HFFc6 (cell line): ENCODE measurements around the gene SPIN1. TPM values are rescaled to one million over a fixed set of nuclear protein-coding genes. Genes with fewer than 3 reads are reported as not detected.
"Not testable (repeated sequence)": the region's sequence is repeated elsewhere in the genome, so short reads cannot be mapped to it uniquely, and the experiment has no call there.

Experiments
- DNase-seq: peaks from one replicate; pipeline ENCODE4 v3.0.0-alpha.2; 2018
- H3K27ac Mint-ChIP-seq: 2 replicates; pipeline ENCODE4 v1.8.0; 2020; ENCODE audit warnings: mild to moderate bottlenecking, mixed read lengths
- H3K27me3 Mint-ChIP-seq: 2 replicates; pipeline ENCODE4 v1.8.0; 2021; ENCODE audit warnings: mild to moderate bottlenecking, moderate library complexity, mixed read lengths; ENCODE audit not compliant: insufficient read depth
- H3K36me3 Mint-ChIP-seq: 2 replicates; pipeline ENCODE4 v1.8.0; 2021; ENCODE audit warnings: low read depth, mixed read lengths
- H3K4me1 Mint-ChIP-seq: 2 replicates; pipeline ENCODE4 v1.8.0; 2020; ENCODE audit warnings: low read depth, mixed read lengths
- H3K4me3 Mint-ChIP-seq: 2 replicates; pipeline ENCODE4 v1.8.0; 2020; ENCODE audit warnings: mild to moderate bottlenecking, moderate library complexity, mixed read lengths
- H3K9me3 Mint-ChIP-seq: 2 replicates; pipeline ENCODE4 v1.8.0; 2020; ENCODE audit warnings: mild to moderate bottlenecking, mixed read lengths
- long read RNA-seq: library from polyadenylated mRNA; unstranded; transcript quantifications from one replicate; pipeline ENCODE4 v2.0.0, GENCODE V29; 2019
- total RNA-seq, 6 experiments: library from RNA; stranded (reverse); fragmentation: NEBNext Ultra II Directional; extraction: Animal tissue kit (Norgen Biotek cat#: 25700); gene quantifications; 2 replicates in 1 of 6; 3 replicates in 5 of 6; pipeline ENCODE4 v1.2.3, GENCODE V29; 2021
- TF ChIP-seq, protein P1 (sequence below): fragments of 200-600 bp; sonication (generic); IDR thresholded peaks from 2 replicates; pipeline ENCODE4 v1.5.0; 2021; ENCODE audit warnings: antibody characterized with exemption, mild to moderate bottlenecking

The SPIN1 gene
- total RNA-seq, result 100 to 1,000 TPM in 5 of 6 experiments, 10 to 100 TPM in 1; 97.2 to 131 (median 119) TPM
- long read RNA-seq, full-length matches to known transcripts, result 13 of 39 reads
- long read RNA-seq, partial matches to known transcripts, result 1 of 39 reads
- long read RNA-seq, other reads (novel, unspliced or antisense), result 25 of 39 reads

DNA sequence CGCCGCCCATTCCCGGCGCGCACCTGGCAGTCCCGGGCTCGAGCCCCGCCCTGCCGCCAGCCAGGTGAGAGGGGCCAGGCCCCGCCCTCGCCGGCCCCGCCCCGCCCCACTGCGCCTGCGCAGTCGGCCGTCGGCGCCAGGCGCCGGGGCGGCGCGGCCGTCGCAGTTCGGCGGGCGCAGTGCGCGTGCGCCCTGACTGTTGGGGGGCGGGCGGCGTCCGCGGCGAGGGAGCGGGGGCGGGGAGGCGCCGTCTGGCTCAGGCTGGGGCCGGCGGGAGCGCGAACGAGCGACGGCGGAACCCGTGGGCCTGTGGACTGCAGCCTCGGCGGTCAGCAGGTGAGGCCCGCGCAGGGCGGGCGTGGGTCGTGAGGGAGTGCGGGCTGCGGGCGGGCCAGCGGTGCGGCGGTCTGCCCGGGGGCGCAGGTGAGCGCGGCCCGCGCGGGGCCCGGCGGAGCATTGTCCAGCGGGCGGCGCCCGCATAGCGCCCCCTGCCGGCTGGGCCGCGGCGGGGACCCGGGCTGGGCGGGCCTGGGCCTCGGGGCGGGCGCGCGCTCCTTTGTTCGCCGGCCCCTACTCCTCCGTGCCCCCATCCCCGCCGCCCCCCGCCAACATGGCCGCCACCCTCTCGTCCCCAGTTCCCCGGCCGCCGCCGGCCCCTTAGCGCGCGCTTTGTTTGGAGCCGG is at the start of gene SPIN1:
SPIN1 (plus strand) TSS at position 242 of the 683 bp plus-strand sequence. CDS start 38,096 bp downstream, outside the sequence.
- TF ChIP-seq, protein P1, sequence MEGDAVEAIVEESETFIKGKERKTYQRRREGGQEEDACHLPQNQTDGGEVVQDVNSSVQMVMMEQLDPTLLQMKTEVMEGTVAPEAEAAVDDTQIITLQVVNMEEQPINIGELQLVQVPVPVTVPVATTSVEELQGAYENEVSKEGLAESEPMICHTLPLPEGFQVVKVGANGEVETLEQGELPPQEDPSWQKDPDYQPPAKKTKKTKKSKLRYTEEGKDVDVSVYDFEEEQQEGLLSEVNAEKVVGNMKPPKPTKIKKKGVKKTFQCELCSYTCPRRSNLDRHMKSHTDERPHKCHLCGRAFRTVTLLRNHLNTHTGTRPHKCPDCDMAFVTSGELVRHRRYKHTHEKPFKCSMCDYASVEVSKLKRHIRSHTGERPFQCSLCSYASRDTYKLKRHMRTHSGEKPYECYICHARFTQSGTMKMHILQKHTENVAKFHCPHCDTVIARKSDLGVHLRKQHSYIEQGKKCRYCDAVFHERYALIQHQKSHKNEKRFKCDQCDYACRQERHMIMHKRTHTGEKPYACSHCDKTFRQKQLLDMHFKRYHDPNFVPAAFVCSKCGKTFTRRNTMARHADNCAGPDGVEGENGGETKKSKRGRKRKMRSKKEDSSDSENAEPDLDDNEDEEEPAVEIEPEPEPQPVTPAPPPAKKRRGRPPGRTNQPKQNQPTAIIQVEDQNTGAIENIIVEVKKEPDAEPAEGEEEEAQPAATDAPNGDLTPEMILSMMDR, result peak; percentile 72
- H3K36me3 Mint-ChIP-seq, result peaks cover 33% of the 10 kb centered on the region
- H3K27me3 Mint-ChIP-seq, result peaks cover 4% of the 10 kb centered on the region
- peaks cover 49% of the 10 kb centered on the region for H3K4me1 Mint-ChIP-seq
- H3K9me3 Mint-ChIP-seq, result no peaks in the 10 kb centered on the region
- peak; percentile 42 for DNase-seq
- peak within 1 kb of the TSS; percentile 99 for H3K4me3 Mint-ChIP-seq
- peak within 1 kb of the TSS; percentile 95 for H3K27ac Mint-ChIP-seq

GRCh38 chr9:88339317-88339716 is 48.9 kb upstream of the SPIN1 start:
- H3K4me1 Mint-ChIP-seq, result peaks cover 23% of the 10 kb centered on the region
- no peak overlapping the region for H3K4me3 Mint-ChIP-seq
- TF ChIP-seq, protein P1, result no peak
- H3K9me3 Mint-ChIP-seq, result no peaks in the 10 kb centered on the region
- no peak overlapping the region for H3K27ac Mint-ChIP-seq
- no peak for DNase-seq
- H3K36me3 Mint-ChIP-seq, result no peaks in the 10 kb centered on the region
- H3K27me3 Mint-ChIP-seq, result no peaks in the 10 kb centered on the region; the same call in none of the 2 replicates

- Mint-ChIP-seq H3K9me3 (no peaks in the 10 kb centered on the region), H3K27me3 (peaks cover 3% of the 10 kb centered on the region), H3K4me3 (no peak overlapping the region), H3K4me1 (peaks cover 30% of the 10 kb centered on the region), H3K27ac (no peak overlapping the region), H3K36me3 (no peaks in the 10 kb centered on the region)
- TF ChIP-seq, protein P1, result no peak
- no peak for DNase-seq
Measured at GRCh38 chr9:88342246-88342645, 46.0 kb upstream of the SPIN1 start.

GRCh38 chr9:88344013-88344412 is 44.2 kb upstream of the SPIN1 start:
- Mint-ChIP-seq H3K27ac (no peak overlapping the region), H3K4me1 (peaks cover 24% of the 10 kb centered on the region), H3K4me3 (no peak overlapping the region), H3K9me3 (no peaks in the 10 kb centered on the region), H3K36me3 (no peaks in the 10 kb centered on the region), H3K27me3 (peaks cover 5% of the 10 kb centered on the region)
- no peak for DNase-seq
- TF ChIP-seq, protein P1, result no peak

DNA sequence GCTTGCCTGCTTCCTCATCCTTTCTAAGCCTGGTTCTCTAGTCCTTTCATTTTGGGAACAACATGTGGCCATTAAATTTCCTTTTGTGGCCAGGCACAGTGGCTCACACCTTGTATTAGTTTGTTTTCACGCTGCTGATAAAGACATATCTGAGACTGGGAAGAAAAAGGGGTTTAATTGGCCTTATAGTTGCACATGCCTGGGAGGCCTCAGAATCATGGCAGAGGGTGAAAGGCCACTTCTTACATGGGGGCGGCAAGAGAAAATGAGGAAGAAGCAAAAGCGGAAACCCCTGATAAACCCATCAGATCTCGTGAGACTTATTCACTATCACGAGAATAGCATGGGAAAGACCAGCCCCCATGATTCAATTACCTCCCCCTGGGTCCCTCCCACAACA is 37.9 kb upstream of the SPIN1 start:
- DNase-seq, H3K9me3 Mint-ChIP-seq, H3K27me3 Mint-ChIP-seq, H3K4me3 Mint-ChIP-seq, H3K36me3 Mint-ChIP-seq, H3K27ac Mint-ChIP-seq, H3K4me1 Mint-ChIP-seq: not testable (repeated sequence)

DNA sequence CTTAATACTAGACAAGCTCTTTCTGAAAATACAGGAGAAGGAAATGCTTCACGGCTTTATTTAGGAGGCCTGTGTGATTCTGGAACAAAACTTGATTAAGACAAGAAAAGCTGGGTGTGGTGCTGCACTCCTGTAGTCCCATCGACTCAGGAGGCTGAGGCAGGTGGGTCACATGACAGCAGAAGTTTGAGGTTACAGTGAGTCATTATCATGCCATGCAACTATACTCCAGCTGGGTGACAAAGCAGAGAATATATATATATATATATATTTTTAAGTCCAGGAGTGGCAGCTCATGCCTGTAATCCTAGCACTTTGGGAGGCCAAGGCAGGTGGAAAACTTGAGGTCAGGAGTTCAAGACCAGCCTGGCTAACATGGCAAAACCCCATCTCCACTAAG is 33.1 kb upstream of the SPIN1 start:
- TF ChIP-seq, protein P1, result no peak
- no peak overlapping the region for H3K27ac Mint-ChIP-seq
- no peaks in the 10 kb centered on the region; the same call in 1 of the 2 replicates for H3K27me3 Mint-ChIP-seq
- no peak overlapping the region for H3K4me3 Mint-ChIP-seq
- H3K36me3 Mint-ChIP-seq, result no peaks in the 10 kb centered on the region
- H3K9me3 Mint-ChIP-seq, result peaks cover 7% of the 10 kb centered on the region
- peaks cover 5% of the 10 kb centered on the region; the same call in 1 of the 2 replicates for H3K4me1 Mint-ChIP-seq
- peak; percentile 24 for DNase-seq

- not testable (repeated sequence) for H3K27ac Mint-ChIP-seq, H3K4me1 Mint-ChIP-seq, H3K4me3 Mint-ChIP-seq, H3K27me3 Mint-ChIP-seq, H3K9me3 Mint-ChIP-seq, H3K36me3 Mint-ChIP-seq, DNase-seq
Measured at GRCh38 chr9:88357250-88357649, 31.0 kb upstream of the SPIN1 start.
